GM12892 (cell line): Measurements from ENCODE around the gene SPSB2.

Experiments
- POLR2A ChIP-seq: IDR thresholded peaks from 2 replicates; pipeline ENCODE4 v1.6.1; 2011; ENCODE audit warnings: low read depth, low read length, control low read depth
- POLR2AphosphoS5 ChIP-seq: IDR thresholded peaks from 2 replicates; pipeline ENCODE4 v1.6.1; 2011; ENCODE audit warnings: low read depth, low read length, control low read depth
- TAF1 ChIP-seq: IDR thresholded peaks from 2 replicates; pipeline ENCODE4 v1.6.1; 2011; ENCODE audit warnings: low read depth, mild to moderate bottlenecking, control low read depth, low read length, borderline replicate concordance

GRCh38 chr12:6883252-6883651 lies 10.1 kb upstream of the SPSB2 start:
- no peak for TF ChIP-seq POLR2A
- no peak for TF ChIP-seq POLR2AphosphoS5
- no peak for TF ChIP-seq TAF1
